K562 (cell line): ENCODE data around the gene PDIA2. TPM values are rescaled to one million over a fixed set of nuclear protein-coding genes. Genes with fewer than 3 reads are reported as not detected.

Experiments used
- CHD1 ChIP-seq: fragments of 200-600 bp; sonication (generic); IDR thresholded peaks from one replicate; pipeline ENCODE4 v1.6.1; 2012; ENCODE audit warnings: mild to moderate bottlenecking, moderate library complexity, low read length, inconsistent platforms
- FOXK2 ChIP-seq, 2 experiments: fragments of 450-650 bp; IDR thresholded peaks in 1 of 2; conservative IDR thresholded peaks in 1 of 2; 2 replicates each; pipeline ENCODE4 v1.6.1; 2016; ENCODE audit warnings: low read depth in 2 of 2, mild to moderate bottlenecking in 1 of 2
- HIVEP1 ChIP-seq: fragments of 250-450 bp; sonication (Bioruptor Pico); IDR thresholded peaks from 2 replicates; pipeline ENCODE4 v1.4.0; 2020; ENCODE audit warnings: mild to moderate bottlenecking
- MAFK ChIP-seq: IDR thresholded peaks from 2 replicates; pipeline ENCODE4 v1.6.1; 2011; ENCODE audit warnings: low read length, improper control_type of control experiment
- MEIS2 ChIP-seq: fragments of 450-650 bp; IDR thresholded peaks from 2 replicates; pipeline ENCODE4 v1.6.1; 2014; ENCODE audit warnings: mild to moderate bottlenecking; ENCODE audit not compliant: partially characterized antibody
- NCOR1 ChIP-seq: fragments of 450-650 bp; IDR thresholded peaks from 2 replicates; pipeline ENCODE4 v1.6.1; 2016; ENCODE audit warnings: mild to moderate bottlenecking, moderate library complexity
- NUFIP1 ChIP-seq: fragments of 450-650 bp; IDR thresholded peaks from 2 replicates; pipeline ENCODE4 v1.6.1; 2018; ENCODE audit not compliant: partially characterized antibody
- PHB ChIP-seq: fragments of 250-450 bp; sonication (Bioruptor Pico); IDR thresholded peaks from 2 replicates; pipeline ENCODE4 v1.5.0; 2021
- POLR2AphosphoS2 ChIP-seq: IDR thresholded peaks from 2 replicates; pipeline ENCODE4 v1.6.1; 2012; ENCODE audit warnings: low read length, improper control_type of control experiment
- RFX7 ChIP-seq: fragments of 250-450 bp; sonication (Bioruptor Pico); IDR thresholded peaks from 2 replicates; pipeline ENCODE4 v1.5.1; 2021; ENCODE audit warnings: mild to moderate bottlenecking
- ZNF280B ChIP-seq: fragments of 250-450 bp; sonication (Bioruptor Pico); IDR thresholded peaks from 2 replicates; pipeline ENCODE4 v1.5.1; 2021; ENCODE audit warnings: mild to moderate bottlenecking
- ZNF785 ChIP-seq: fragments of 250-450 bp; sonication (Bioruptor Pico); IDR thresholded peaks from 2 replicates; pipeline ENCODE4 v1.4.0; 2020; ENCODE audit warnings: mild to moderate bottlenecking
- polyA plus RNA-seq, 8 experiments: library from polyadenylated mRNA; depleted of rRNA in 4 of 8; stranded (reverse) in 5 of 8; unstranded in 3 of 8; fragments of >200 nt; fragmentation: Nextera tagmentation in 2 of 8; fragmentation: Illumina TruSeq in 1 of 8; extraction: Ambion mirVana in 2 of 8; extraction: Trizol in 1 of 8; gene quantifications; 2 replicates each; pipeline versions ENCODE4 v1.2.1 to v1.2.3, GENCODE V29; 2011 to 2014; ENCODE audit warnings: inconsistent platforms in 1 of 8, missing spikeins in 1 of 8
- total RNA-seq, 7 experiments: library from RNA; depleted of rRNA in 6 of 7; stranded (reverse); fragments of >200 nt in 6 of 7; fragmentation: Illumina TruSeq in 2 of 7; extraction: Trizol in 2 of 7; gene quantifications; 2 replicates each; pipeline versions ENCODE4 v1.2.1 to v1.2.3, GENCODE V29; 2011 to 2021; ENCODE audit warnings: low replicate concordance in 1 of 7
- TF ChIP-seq, protein P1 (sequence below): fragments of 250-450 bp; sonication (Bioruptor Pico); IDR thresholded peaks from 2 replicates; pipeline ENCODE4 v1.5.0; 2021; ENCODE audit warnings: mild to moderate bottlenecking, borderline replicate concordance

PDIA2 gene
- total and polyA plus RNA-seq, 9 of the 15 experiments (the other 6 are each of a cell fraction or from before 2014, with no cell fraction given) = 0.13 to 0.92 (median 0.23) TPM; not detected in 4

DNA sequence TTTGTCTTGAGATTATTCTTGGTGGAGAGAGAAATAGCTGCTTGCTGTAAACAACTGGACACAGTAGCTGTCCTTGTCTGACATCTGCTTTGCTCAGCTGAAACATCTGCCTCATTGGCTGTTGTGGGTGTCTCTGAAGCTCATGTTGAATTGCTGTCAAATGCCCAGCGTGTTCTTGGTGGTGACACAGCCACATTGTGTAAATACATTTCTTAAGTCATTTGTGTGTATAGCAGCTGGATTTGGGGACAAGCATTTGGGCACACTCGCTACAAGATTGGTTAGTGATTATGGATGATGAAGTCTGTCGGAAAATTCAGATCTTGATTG, 43.1 kb upstream of the PDIA2 start (continued):
- TF ChIP-seq, protein P1, sequence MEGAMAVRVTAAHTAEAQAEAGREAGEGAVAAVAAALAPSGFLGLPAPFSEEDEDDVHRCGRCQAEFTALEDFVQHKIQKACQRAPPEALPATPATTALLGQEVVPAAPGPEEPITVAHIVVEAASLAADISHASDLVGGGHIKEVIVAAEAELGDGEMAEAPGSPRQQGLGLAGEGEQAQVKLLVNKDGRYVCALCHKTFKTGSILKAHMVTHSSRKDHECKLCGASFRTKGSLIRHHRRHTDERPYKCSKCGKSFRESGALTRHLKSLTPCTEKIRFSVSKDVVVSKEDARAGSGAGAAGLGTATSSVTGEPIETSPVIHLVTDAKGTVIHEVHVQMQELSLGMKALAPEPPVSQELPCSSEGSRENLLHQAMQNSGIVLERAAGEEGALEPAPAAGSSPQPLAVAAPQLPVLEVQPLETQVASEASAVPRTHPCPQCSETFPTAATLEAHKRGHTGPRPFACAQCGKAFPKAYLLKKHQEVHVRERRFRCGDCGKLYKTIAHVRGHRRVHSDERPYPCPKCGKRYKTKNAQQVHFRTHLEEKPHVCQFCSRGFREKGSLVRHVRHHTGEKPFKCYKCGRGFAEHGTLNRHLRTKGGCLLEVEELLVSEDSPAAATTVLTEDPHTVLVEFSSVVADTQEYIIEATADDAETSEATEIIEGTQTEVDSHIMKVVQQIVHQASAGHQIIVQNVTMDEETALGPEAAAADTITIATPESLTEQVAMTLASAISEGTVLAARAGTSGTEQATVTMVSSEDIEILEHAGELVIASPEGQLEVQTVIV (CRISPR knock-in tag) = no peak
- TF ChIP-seq CHD1 (no peak), ZNF280B (CRISPR knock-in tag) (no peak), PHB (no peak), POLR2AphosphoS2 (no peak), MAFK (no peak), RFX7 (no peak), ZNF785 (CRISPR knock-in tag) (no peak), MEIS2 (peak; percentile 19), NCOR1 (no peak), NUFIP1 (no peak), FOXK2 (conservative IDR thresholded peaks at IDR 0.05 in 1 of 2, IDR thresholded peaks at IDR 0.05 in 1 of 2; ENCODE audit: low read depth in 2 of 2) (peak; percentile 33 to 48; a peak in 2 of 4 replicates), HIVEP1 (no peak)
